ENCODE results near the gene BMP7.

GRCh38 chr20:57241363-57241991 lies 25.0 kb downstream of the BMP7 start:
- TF ChIP-seq POLR2A (IDR thresholded peaks at IDR 0.05; ENCODE audit: low read depth, low read length) (no peak), POLR2AphosphoS5 (IDR thresholded peaks at IDR 0.05; ENCODE audit: low read depth, low read length) (no peak), PAX5 (IDR thresholded peaks at IDR 0.05; ENCODE audit: insufficient read depth, low read length, severe bottlenecking) (no peak), TAF1 (IDR thresholded peaks at IDR 0.05; ENCODE audit: low read depth, low read length) (no peak), POU2F2 (IDR thresholded peaks at IDR 0.05; ENCODE audit: low read depth, low read length) (no peak)

Measured in GM12891 (cell line).